Liver (tissue), 9 donors: ENCODE results near the gene TCTA. TPM values are rescaled to one million over a fixed set of nuclear protein-coding genes. Genes with fewer than 3 reads are reported as not detected.

ENCODE experiments used
- DNase-seq: peaks from one replicate; pipeline ENCODE4 v3.0.0-alpha.2; 2017; ENCODE audit warnings: low spot score
- H3K27ac ChIP-seq, 2 donors: one replicate each; pipeline ENCODE4 v1.7.0; 2013; ENCODE audit warnings: inconsistent platforms in 2 of 2, low read length in 2 of 2, control low read depth in 1 of 2, low read depth in 1 of 2, mild to moderate bottlenecking in 1 of 2
- H3K27me3 ChIP-seq, 4 donors: one replicate each; pipeline versions ENCODE4 v1.6.1 to v1.7.0; 2013; ENCODE audit warnings: low read length in 3 of 4, inconsistent platforms in 1 of 4, mild to moderate bottlenecking in 1 of 4, moderate library complexity in 1 of 4; ENCODE audit not compliant: control insufficient read depth in 4 of 4, insufficient read depth in 4 of 4
- H3K36me3 ChIP-seq, 4 donors: one replicate each; pipeline versions ENCODE4 v1.6.1 to v1.7.0; 2013; ENCODE audit warnings: low read length in 3 of 4, mild to moderate bottlenecking in 3 of 4, low read depth in 1 of 4, moderate library complexity in 1 of 4; ENCODE audit not compliant: control insufficient read depth in 4 of 4, insufficient read depth in 3 of 4
- H3K4me1 ChIP-seq, 4 donors: one replicate each; pipeline versions ENCODE4 v1.6.1 to v1.7.0; 2013; ENCODE audit warnings: low read length in 3 of 4, mild to moderate bottlenecking in 3 of 4, moderate library complexity in 1 of 4; ENCODE audit not compliant: control insufficient read depth in 4 of 4, insufficient read depth in 4 of 4
- H3K4me3 ChIP-seq, 3 donors: one replicate each; pipeline versions ENCODE4 v1.6.1 to v1.7.0; 2013; ENCODE audit warnings: low read length in 3 of 3, control low read depth in 1 of 3, low read depth in 1 of 3, mild to moderate bottlenecking in 1 of 3
- H3K9ac ChIP-seq, 2 donors: one replicate each; pipeline ENCODE4 v1.7.0; 2013; ENCODE audit warnings: low read length in 2 of 2, mild to moderate bottlenecking in 2 of 2, moderate library complexity in 2 of 2, control low read depth in 1 of 2, low read depth in 1 of 2
- H3K9me3 ChIP-seq, 4 donors: one replicate each; pipeline versions ENCODE4 v1.6.1 to v1.7.0; 2013; ENCODE audit warnings: low read length in 3 of 4; ENCODE audit not compliant: control insufficient read depth in 4 of 4
- EGR1 ChIP-seq, 2 donors: IDR thresholded peaks; 2 replicates each; pipeline ENCODE4 v1.6.1; 2016 to 2018; ENCODE audit warnings: antibody characterized with exemption in 2 of 2, low read depth in 2 of 2
- FOXA1 ChIP-seq: IDR thresholded peaks from 2 replicates; pipeline ENCODE4 v1.6.1; 2016; ENCODE audit warnings: antibody characterized with exemption
- FOXA2 ChIP-seq: IDR thresholded peaks from 2 replicates; pipeline ENCODE4 v1.6.1; 2016; ENCODE audit warnings: antibody characterized with exemption
- GABPA ChIP-seq, 2 donors: IDR thresholded peaks in 1 of 2; conservative IDR thresholded peaks in 1 of 2; 2 replicates each; pipeline ENCODE4 v1.6.1; 2016; ENCODE audit warnings: antibody characterized with exemption in 2 of 2, mild to moderate bottlenecking in 1 of 2, moderate library complexity in 1 of 2
- HNF4G ChIP-seq: IDR thresholded peaks from 2 replicates; pipeline ENCODE4 v1.6.1; 2016; ENCODE audit warnings: antibody characterized with exemption
- JUND ChIP-seq, 2 donors: IDR thresholded peaks; 2 replicates each; pipeline ENCODE4 v1.6.1; 2016; ENCODE audit warnings: antibody characterized with exemption in 2 of 2
- NR2F2 ChIP-seq: IDR thresholded peaks from 2 replicates; pipeline ENCODE4 v1.6.1; 2016; ENCODE audit warnings: antibody characterized with exemption
- RXRA ChIP-seq, 2 donors: IDR thresholded peaks; 2 replicates each; pipeline ENCODE4 v1.6.1; 2017 to 2018; ENCODE audit warnings: antibody characterized with exemption in 2 of 2, mild to moderate bottlenecking in 1 of 2
- TAF1 ChIP-seq: conservative IDR thresholded peaks from 2 replicates; pipeline ENCODE4 v1.6.1; 2016; ENCODE audit warnings: antibody characterized with exemption, mild to moderate bottlenecking
- YY1 ChIP-seq: IDR thresholded peaks from 2 replicates; pipeline ENCODE4 v1.6.1; 2016; ENCODE audit warnings: antibody characterized with exemption, mild to moderate bottlenecking
- WGBS: extraction: QIAGEN DNeasy Blood & Tissue Kit; methylation state at CpG from one replicate; pipeline ENCODE4 v1.1.7; 2013; 5-methylcytosine and 5-hydroxymethylcytosine counted together
- polyA plus RNA-seq, 2 donors: library from polyadenylated mRNA; stranded (reverse) in 1 of 2; unstranded in 1 of 2; fragments of 200-250 nt in 1 of 2; fragments of >200 nt in 1 of 2; fragmentation: Nextera tagmentation in 1 of 2; extraction: Ambion mirVana in 1 of 2; gene quantifications; one replicate each; pipeline versions ENCODE4 v1.2.1 to v1.2.3, GENCODE V29; 2013 to 2015
- total RNA-seq, 2 donors: library from RNA; depleted of rRNA; stranded (reverse); fragments of >200 nt; gene quantifications; one replicate each; pipeline ENCODE4 v1.2.3, GENCODE V29; 2014
- TF ChIP-seq, protein P1 (sequence below): IDR thresholded peaks from 2 replicates; pipeline ENCODE4 v1.6.1; 2016; ENCODE audit warnings: antibody characterized with exemption
- TF ChIP-seq, protein P2 (sequence below): IDR thresholded peaks from 2 replicates; pipeline ENCODE4 v1.6.1; 2016; ENCODE audit warnings: antibody characterized with exemption
- TF ChIP-seq, protein P3 (sequence below): fragments of 150-350 bp; IDR thresholded peaks from 2 replicates; pipeline ENCODE4 v1.5.1; 2017; ENCODE audit warnings: improper control_type of control experiment, low read depth, low read length; ENCODE audit not compliant: missing input control
- TF ChIP-seq, protein P4 (sequence below): IDR thresholded peaks from 2 replicates; pipeline ENCODE4 v1.6.1; 2016; ENCODE audit warnings: antibody characterized with exemption
- donor health status: healthy.
- donor health status: healthy.
- donor health status: healthy.
- donor health status: healthy.
- donor health status: healthy.

Gene TCTA
- total and polyA plus RNA-seq, 4 donors, result 13.6 to 28.2 (median 24.6) TPM

DNA sequence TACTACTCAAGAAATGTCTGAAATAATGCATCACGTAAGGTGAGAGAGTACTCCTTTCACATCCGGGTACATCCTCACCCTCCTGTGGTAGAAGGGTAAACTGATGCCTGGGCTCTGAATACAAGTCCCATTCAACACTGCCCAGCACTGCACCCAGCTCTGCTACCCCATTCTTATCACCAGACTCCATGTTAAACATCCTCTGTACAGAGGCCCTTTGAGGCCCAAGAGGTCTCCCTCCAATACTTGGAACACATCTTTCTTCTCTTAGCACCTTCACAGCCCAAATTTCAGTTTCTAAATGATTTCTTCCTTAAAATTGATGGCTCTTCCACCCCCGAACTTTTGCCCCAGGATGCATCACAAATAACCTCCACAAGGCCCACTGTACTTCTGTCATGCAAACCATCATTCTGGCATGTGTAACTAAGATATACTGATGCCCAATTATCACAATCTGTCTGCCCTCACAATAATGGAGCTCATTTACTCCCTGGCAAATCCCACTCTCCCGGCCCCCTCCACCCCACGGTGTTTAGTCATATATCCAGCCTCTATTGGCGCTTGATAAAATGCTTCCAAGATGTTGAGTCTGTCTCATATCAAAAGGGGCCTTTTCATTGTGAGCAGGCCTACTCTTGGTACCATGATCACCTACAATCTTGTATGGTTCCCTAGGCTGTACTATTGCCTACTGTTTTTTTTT lies 41.5 kb upstream of the TCTA start:
- Histone ChIP-seq H3K9ac (no peak overlapping the region), H3K27ac (no peak overlapping the region), H3K9me3 (no peaks in the 10 kb centered on the region), H3K4me1 (peaks cover 0 to 3% (median 0%) of the 10 kb centered on the region in 4 donors), H3K4me3 (no peak overlapping the region), H3K36me3 (peaks cover 11 to 46% (median 39%) of the 10 kb centered on the region in 4 donors), H3K27me3 (no peaks in the 10 kb centered on the region)
- no peak for DNase-seq
- no peak for TF ChIP-seq YY1
- no peak for TF ChIP-seq TAF1
- no peak for TF ChIP-seq HNF4G
- WGBS, result 92% methylated on average over 6 of the region's 6 CpGs

DNA sequence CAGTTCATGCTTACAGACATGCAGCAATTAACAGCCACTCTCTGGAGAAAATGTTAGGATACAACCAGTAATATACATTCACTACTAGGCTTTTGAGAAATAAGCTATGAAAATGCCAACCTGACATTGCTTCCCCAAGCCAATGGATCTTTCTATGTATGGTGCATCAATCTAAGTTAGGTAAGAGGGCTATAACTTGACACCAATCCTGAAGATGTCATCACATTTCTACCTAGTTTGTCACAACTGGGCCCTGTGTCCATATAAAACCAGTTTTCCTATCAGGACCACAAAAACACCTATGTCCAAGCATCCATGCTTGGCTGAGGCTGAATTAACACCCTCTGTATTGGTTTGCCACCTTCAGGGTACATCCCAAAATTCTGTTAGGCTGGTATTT lies 40.3 kb upstream of the TCTA start:
- no peak for DNase-seq
- H3K4me3 ChIP-seq, result no peak overlapping the region
- TF ChIP-seq NR2F2 (no peak), FOXA2 (no peak), JUND (IDR thresholded peaks at IDR 0.05) (no peak), FOXA1 (no peak)
- TF ChIP-seq, protein P1, sequence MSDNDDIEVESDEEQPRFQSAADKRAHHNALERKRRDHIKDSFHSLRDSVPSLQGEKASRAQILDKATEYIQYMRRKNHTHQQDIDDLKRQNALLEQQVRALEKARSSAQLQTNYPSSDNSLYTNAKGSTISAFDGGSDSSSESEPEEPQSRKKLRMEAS, result no peak
- TF ChIP-seq, protein P2, sequence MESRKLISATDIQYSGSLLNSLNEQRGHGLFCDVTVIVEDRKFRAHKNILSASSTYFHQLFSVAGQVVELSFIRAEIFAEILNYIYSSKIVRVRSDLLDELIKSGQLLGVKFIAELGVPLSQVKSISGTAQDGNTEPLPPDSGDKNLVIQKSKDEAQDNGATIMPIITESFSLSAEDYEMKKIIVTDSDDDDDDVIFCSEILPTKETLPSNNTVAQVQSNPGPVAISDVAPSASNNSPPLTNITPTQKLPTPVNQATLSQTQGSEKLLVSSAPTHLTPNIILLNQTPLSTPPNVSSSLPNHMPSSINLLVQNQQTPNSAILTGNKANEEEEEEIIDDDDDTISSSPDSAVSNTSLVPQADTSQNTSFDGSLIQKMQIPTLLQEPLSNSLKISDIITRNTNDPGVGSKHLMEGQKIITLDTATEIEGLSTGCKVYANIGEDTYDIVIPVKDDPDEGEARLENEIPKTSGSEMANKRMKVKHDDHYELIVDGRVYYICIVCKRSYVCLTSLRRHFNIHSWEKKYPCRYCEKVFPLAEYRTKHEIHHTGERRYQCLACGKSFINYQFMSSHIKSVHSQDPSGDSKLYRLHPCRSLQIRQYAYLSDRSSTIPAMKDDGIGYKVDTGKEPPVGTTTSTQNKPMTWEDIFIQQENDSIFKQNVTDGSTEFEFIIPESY, result no peak
- H3K9me3 ChIP-seq, result no peaks in the 10 kb centered on the region
- H3K9ac ChIP-seq, result no peak overlapping the region
- peaks cover 0 to 3% (median 0%) of the 10 kb centered on the region in 4 donors for H3K4me1 ChIP-seq
- H3K27me3 ChIP-seq, result no peaks in the 10 kb centered on the region
- H3K27ac ChIP-seq, result no peak overlapping the region
- peaks cover 11 to 38% (median 32%) of the 10 kb centered on the region in 4 donors for H3K36me3 ChIP-seq

DNA sequence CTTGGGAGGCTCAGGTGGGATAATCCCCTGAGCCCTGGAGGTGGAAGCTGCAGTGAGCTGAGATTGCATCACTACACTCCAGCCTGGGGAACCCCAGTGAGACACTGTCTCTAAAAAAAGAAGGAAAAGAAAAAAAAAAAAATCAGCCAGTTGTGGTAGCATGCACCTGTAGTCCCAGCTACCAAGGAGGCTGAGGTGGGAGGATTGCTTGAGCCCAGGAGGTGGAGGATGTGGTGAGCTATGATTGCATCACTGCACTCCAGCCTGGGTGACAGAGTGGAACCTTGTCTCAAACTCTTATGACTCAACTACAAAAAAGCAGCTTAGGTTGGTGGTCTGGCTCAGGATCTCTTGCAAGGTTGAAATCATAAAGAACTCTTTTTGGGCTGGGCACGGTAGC lies 34.7 kb upstream of the TCTA start:
- H3K36me3 ChIP-seq, result peaks cover 4 to 23% (median 20%) of the 10 kb centered on the region in 4 donors
- H3K27me3 ChIP-seq, result no peaks in the 10 kb centered on the region
- TF ChIP-seq, protein P1, result no peak
- DNase-seq, result no peak
- no peak overlapping the region for H3K4me3 ChIP-seq
- H3K9me3 ChIP-seq, result peaks cover 0 to 3% (median 0%) of the 10 kb centered on the region in 4 donors
- H3K4me1 ChIP-seq, result peaks cover 0 to 3% (median 0%) of the 10 kb centered on the region in 4 donors
- no peak overlapping the region for H3K27ac ChIP-seq
- WGBS, result 94% methylated on average over 1 of the region's 1 CpG
- no peak overlapping the region for H3K9ac ChIP-seq

DNA sequence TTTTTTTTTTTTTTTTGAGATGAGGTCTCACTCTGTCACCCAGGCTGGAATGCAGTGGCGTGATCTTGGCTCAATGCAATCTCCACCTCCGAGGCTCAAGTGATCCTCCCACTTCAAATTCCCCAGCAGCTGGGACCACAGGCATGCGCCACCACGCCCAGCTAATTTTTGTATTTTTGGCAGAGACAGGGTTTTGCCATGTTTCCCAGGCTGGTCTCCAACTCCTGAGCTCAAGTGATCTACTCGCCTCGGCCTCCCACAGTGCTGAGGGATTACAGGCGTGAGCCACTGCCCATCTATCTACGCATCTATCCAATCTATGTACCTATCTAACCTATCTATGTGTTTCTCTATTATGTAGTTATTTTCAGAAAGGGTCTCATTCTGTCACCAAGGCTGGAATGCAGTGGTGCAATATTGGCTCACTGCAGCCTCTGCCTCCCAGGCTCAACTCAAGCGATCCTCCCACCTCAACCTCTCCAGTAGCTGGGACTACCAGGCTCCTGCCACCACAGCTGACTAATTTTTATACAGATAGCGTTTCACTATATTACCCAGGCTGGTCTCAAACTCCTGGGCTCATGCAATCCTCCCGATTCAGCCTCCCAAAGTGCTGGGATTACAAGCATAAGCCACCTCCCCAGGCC lies 33.9 kb upstream of the TCTA start:
- no peaks in the 10 kb centered on the region for H3K27me3 ChIP-seq
- H3K4me1 ChIP-seq, result peaks cover 0 to 2% (median 0%) of the 10 kb centered on the region in 4 donors
- H3K36me3 ChIP-seq, result peaks cover 3 to 15% (median 13%) of the 10 kb centered on the region in 4 donors
- WGBS, result 94% methylated on average over 11 of the region's 11 CpGs
- H3K9me3 ChIP-seq, result peaks cover 0 to 3% (median 0%) of the 10 kb centered on the region in 4 donors
- H3K27ac ChIP-seq, result no peak overlapping the region
- no peak overlapping the region for H3K4me3 ChIP-seq
- no peak for DNase-seq
- H3K9ac ChIP-seq, result no peak overlapping the region
- TF ChIP-seq FOXA1 (no peak), RXRA (IDR thresholded peaks at IDR 0.05) (no peak), EGR1 (IDR thresholded peaks at IDR 0.05; ENCODE audit: low read depth in 2 of 2) (no peak), GABPA (IDR thresholded peaks at IDR 0.05 in 1 of 2, conservative IDR thresholded peaks at IDR 0.05 in 1 of 2) (no peak)
- TF ChIP-seq, protein P3, sequence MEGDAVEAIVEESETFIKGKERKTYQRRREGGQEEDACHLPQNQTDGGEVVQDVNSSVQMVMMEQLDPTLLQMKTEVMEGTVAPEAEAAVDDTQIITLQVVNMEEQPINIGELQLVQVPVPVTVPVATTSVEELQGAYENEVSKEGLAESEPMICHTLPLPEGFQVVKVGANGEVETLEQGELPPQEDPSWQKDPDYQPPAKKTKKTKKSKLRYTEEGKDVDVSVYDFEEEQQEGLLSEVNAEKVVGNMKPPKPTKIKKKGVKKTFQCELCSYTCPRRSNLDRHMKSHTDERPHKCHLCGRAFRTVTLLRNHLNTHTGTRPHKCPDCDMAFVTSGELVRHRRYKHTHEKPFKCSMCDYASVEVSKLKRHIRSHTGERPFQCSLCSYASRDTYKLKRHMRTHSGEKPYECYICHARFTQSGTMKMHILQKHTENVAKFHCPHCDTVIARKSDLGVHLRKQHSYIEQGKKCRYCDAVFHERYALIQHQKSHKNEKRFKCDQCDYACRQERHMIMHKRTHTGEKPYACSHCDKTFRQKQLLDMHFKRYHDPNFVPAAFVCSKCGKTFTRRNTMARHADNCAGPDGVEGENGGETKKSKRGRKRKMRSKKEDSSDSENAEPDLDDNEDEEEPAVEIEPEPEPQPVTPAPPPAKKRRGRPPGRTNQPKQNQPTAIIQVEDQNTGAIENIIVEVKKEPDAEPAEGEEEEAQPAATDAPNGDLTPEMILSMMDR, result no peak
- TF ChIP-seq, protein P4, sequence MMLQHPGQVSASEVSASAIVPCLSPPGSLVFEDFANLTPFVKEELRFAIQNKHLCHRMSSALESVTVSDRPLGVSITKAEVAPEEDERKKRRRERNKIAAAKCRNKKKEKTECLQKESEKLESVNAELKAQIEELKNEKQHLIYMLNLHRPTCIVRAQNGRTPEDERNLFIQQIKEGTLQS, result no peak
- TF ChIP-seq, protein P1, result no peak
